ENCODE measurements around the gene MMEL1.

MMEL1 gene

GRCh38 chr1:2587860-2588571 is 44.8 kb downstream of the MMEL1 start:
- no peak for TF ChIP-seq CTCF (IDR thresholded peaks at IDR 0.05; ENCODE audit: extremely low read depth, insufficient read depth, missing control alignments)
- in situ Hi-C loops (cut with MboI; ENCODE audit: low pct_unique_long_range_greater_than_20kb, low sequenced_read_pairs, unreplicated experiment): no loop called here
- DNase-seq (ENCODE audit: low spot score): no peak

- in situ Hi-C loops (cut with MboI; ENCODE audit: low pct_unique_long_range_greater_than_20kb, low sequenced_read_pairs, unreplicated experiment): no loop called here
- DNase-seq (ENCODE audit: low spot score): peak; percentile 54
- no peak for TF ChIP-seq CTCF (IDR thresholded peaks at IDR 0.05; ENCODE audit: extremely low read depth, insufficient read depth, missing control alignments)
Observed at GRCh38 chr1:2587071-2587859, 45.6 kb downstream of the MMEL1 start.

- TF ChIP-seq CTCF (IDR thresholded peaks at IDR 0.05; ENCODE audit: extremely low read depth, insufficient read depth, missing control alignments): no peak
- in situ Hi-C loops (cut with MboI; ENCODE audit: low pct_unique_long_range_greater_than_20kb, low sequenced_read_pairs, unreplicated experiment): no loop called here
- peak; percentile 100 for DNase-seq (ENCODE audit: low spot score)
Observed at GRCh38 chr1:2586154-2587070, 46.4 kb downstream of the MMEL1 start, which contains the start of gene PRXL2B. PRXL2B (plus strand) TSS chr1:2586777; CDS start chr1:2586886, 109 bp downstream.

GRCh38 chr1:2585318-2586092 is 47.3 kb downstream of the MMEL1 start:
- peak; percentile 77 for DNase-seq (ENCODE audit: low spot score)
- in situ Hi-C loops (cut with MboI; ENCODE audit: low pct_unique_long_range_greater_than_20kb, low sequenced_read_pairs, unreplicated experiment): no loop called here
- peak; percentile 9 for TF ChIP-seq CTCF (IDR thresholded peaks at IDR 0.05; ENCODE audit: extremely low read depth, insufficient read depth, missing control alignments)

GRCh38 chr1:2584686-2585317 is 48.0 kb downstream of the MMEL1 start:
- TF ChIP-seq CTCF (IDR thresholded peaks at IDR 0.05; ENCODE audit: extremely low read depth, insufficient read depth, missing control alignments): no peak
- in situ Hi-C loops (cut with MboI; ENCODE audit: low pct_unique_long_range_greater_than_20kb, low sequenced_read_pairs, unreplicated experiment): no loop called here
- DNase-seq (ENCODE audit: low spot score): no peak

Data from GM13977 (cell line).